IPS-11a (cell line): ENCODE data around the gene HSP90AA1.
A peak's percentile ranks its signal among the peaks of the same experiment; 100 is the strongest.
"Not testable (repeated sequence)": the region's sequence is repeated elsewhere in the genome, so short reads cannot be mapped to it uniquely, and the experiment has no call there.

Experiments used
- H3K4me3 ChIP-seq: one replicate; pipeline ENCODE4 v1.5.1; 2013; ENCODE audit warnings: low read depth, low read length, control low read depth

HSP90AA1 gene

DNA sequence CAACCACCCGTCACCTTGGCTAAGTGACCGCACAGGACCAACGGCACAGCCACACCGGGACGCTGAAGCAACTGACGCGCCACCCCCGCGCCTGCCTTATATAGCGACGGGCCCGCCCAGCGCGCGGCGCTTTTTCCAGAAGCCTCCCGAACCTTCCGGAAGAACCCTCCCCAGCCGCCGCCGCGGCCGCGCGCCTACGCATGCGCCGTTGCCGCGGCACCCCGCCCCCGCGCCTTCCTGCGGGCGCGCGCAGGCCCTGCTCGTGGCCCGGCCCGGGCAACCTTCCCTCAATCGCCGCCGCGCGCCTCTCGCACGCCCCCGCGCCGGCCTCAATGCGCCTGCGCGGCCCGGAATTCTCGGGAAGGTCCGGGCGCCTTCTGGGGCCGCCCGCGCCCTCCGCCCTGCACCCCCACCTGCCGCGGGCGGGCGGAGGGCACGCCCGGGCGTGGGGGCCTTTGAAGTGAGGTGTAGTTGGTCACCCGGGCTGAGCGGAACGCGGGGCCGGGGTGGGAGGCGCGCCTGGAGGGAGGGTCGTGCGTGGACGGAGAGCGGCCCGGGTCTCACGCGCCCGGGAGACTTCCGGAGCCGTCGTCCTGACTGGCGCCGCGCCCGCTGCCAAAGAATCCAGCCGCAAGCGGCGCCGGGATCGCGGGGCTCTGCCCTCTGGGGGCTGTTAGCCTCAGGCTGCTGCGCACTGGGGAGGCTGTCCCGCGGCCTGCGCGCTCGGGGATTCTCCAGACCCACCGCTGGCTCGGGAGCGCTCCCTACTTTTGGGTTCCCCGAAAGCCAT is at the start of gene HSP90AA1:
HSP90AA1 (minus strand) TSS at position 73 of the 790 bp plus-strand sequence. CDS start 666 bp downstream, outside the sequence.
- H3K4me3 ChIP-seq: peak within 1 kb of the TSS; percentile 79

DNA sequence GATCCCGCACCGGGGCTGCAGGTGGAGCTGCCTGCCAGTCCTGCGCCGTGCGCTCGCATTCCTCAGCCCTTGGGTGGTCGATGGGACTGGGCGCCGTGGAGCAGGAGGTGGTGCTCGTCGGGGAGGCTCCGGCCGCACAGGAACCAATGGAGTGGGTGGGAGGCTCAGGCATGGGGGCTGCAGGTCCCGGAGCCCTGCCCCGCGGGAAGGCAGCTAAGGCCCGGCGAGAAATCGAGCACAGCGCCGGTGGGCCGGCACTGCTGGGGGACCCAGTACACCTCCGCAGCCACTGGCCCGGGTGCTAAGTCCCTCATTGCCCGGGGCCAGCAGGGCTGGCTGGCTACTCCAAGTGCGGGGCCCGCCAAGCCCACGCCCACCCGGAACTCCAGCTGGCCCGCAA is 48.6 kb upstream of the HSP90AA1 start:
- H3K4me3 ChIP-seq: not testable (repeated sequence)

DNA sequence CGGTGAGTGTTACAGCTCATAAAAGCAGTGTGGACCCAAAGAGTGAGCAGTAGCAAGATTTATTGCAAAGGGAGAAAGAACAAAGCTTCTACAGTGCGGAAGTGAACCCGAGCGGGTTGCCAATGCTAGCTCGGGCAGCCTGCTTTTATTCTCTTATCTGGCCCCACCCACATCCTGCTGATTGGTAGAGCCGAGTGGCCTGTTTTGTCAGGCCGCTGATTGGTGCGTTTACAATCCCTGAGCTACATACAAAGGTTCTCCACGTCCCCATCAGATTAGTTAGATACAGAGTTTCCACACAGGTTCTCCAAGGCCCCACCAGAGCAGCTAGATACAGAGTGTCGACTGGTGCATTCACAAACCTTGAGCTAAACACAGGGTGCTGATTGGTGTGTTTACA is 47.9 kb upstream of the HSP90AA1 start:
- H3K4me3 ChIP-seq: not testable (repeated sequence)

DNA sequence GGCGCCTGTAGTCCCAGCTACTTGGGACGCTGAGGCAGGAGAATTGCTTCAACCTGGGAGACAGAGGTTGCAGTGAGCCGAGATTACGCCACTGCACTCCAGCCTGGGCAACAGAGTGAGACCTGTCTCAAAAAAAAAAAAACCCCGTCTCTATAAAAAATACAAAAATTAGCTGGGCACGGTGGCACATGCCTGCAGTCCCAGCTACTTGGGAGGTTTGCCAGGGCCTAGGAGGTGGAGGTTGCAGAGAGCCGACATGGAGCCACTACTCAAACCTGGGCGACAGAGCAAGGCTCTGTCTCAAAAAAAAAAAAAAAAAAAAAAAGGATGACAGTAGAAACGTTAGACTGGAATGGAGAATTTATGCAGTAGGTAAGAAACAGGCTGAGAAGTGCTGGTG is 47.2 kb upstream of the HSP90AA1 start:
- not testable (repeated sequence) for H3K4me3 ChIP-seq

DNA sequence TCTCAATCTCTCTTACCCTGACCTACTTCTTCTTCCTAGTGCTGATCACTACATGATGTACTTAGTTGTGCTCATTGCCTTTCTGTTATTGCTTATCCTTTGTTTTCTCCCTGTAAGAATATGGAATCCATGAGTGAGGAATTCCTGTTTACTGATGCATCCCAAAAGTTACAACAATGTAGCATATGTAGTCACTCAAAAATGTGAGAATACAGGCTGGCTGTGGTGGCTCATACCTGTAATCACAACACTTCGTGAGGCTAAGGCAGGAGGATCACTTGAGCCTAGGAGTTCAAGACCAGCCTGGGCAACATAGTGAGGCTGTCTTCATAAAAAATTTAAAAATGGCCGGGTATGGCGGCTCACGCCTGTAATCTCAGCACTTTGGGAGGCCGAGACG is 44.9 kb upstream of the HSP90AA1 start:
- no peak overlapping the region for H3K4me3 ChIP-seq

DNA sequence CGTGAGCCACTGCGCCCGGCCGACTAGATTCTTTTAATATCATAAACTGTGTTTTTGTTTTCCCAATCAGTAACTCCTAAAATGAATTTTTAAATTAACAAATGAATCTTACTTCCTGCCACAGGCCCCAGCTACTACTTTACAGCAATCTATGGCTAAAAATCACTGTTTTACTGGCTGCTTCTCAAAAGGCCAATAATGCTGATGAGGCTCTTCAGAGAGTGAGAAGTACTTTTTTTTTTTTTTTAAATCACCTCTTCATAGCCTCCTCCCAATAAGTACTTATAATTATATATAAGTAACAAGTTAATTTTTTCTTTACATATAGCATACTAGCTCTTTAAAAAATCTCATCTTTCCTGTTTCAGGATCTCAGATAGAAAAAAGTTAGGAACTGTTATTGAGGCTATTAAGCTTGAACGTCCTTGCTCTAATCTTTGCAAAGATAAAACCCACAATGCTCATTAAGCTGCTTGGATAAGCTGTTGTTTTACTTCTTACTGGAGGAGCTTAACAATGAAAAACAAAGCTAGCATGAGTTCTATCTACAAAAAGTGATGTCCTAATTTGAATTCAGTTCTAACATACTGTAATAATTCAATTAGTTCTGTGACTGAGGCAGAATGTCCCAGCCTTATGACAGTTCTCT is 40.1 kb upstream of the HSP90AA1 start:
- H3K4me3 ChIP-seq: no peak overlapping the region

DNA sequence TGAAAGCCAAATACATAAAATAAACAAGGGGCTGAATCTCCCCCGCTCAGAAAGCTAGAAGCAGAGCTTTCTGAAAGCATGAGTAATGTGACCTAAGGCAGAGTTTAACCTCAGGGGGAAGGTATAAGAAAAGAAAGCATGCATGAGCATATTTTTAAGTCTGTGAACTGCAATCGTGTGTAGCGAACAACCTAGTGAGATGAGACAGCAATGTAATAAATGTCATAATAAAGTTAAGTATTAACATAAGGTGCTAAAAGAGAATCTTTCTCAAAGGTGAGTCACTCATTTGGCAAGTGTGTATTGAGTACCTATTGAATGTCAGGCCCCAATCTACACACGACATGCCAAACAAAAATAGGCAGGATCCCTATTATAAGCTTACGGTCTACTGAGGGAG is 38.7 kb upstream of the HSP90AA1 start:
- H3K4me3 ChIP-seq: no peak overlapping the region

DNA sequence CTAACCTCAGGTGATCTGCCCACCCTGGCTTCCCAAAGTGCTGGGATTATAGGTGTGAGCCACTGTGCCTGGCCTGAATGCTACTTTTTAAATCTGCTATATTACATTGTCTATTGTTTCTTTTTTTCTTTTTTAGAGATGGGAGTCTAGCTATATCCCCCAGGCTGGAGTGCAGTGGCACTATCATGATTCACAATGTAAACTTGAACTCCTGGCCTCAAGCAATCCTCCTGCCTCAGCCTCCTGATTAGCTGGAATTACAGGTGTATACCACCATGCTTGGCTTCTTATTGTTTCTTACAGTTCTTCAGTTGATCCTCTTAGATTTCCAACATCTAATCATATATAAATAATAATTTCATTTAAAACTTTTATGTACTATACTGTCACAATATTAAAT is 37.6 kb upstream of the HSP90AA1 start:
- no peak overlapping the region for H3K4me3 ChIP-seq

DNA sequence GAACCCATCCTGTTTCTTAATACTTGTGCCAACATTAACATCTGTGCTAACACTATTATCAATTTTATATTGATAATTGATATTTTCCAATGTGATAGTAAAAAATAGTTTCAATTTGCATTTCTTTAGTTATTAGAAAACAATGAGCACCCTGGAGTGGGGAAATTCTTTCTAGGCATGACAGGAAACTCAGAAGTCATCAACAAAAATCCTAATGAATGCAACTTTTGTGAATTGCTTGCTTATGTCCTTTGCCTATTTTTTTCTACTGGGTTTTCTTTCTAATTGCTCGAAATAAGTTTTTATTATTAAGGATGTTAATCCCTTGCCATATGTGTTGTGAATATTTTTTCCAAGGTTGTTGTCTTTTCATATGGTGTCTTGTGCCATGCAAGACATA is 34.7 kb upstream of the HSP90AA1 start:
- no peak overlapping the region for H3K4me3 ChIP-seq

DNA sequence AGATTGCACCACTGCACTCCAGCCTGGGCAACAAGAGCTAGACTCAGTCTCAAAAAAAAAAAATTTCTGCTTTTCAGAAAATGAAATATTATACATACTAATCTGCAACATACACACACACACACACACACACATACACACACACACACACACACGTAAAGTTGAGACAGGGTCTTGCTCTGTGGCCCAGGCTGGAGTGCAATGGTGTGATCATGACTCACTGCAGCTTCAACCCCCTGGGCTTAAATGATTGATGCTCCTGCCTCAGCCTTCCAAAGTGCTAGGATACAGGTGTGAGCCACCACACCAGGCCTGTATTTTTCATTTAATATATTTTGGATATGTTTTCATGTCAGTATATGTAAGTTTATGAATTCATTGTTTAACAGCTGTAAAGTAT is 34.0 kb upstream of the HSP90AA1 start:
- H3K4me3 ChIP-seq: no peak overlapping the region

DNA sequence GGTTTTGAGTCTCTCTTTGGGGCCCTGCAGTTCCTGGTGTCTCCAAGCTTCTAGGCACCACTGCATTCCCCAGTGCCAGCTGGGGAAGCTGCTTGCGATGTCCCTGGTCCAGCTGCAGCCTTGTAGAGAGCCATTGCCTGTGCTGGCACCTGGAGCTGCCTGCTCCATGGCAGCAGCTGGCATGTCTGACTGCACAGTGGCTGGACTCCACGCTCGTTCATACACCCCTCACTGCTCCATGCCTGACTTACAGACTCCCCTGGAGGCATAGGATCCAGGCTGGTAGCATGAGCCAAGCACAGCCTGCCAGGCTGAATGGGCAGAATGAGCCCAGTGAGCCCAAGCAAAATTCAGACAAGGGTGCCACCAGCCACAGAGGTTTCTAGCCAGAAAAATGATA is 31.0 kb upstream of the HSP90AA1 start:
- no peak overlapping the region for H3K4me3 ChIP-seq

DNA sequence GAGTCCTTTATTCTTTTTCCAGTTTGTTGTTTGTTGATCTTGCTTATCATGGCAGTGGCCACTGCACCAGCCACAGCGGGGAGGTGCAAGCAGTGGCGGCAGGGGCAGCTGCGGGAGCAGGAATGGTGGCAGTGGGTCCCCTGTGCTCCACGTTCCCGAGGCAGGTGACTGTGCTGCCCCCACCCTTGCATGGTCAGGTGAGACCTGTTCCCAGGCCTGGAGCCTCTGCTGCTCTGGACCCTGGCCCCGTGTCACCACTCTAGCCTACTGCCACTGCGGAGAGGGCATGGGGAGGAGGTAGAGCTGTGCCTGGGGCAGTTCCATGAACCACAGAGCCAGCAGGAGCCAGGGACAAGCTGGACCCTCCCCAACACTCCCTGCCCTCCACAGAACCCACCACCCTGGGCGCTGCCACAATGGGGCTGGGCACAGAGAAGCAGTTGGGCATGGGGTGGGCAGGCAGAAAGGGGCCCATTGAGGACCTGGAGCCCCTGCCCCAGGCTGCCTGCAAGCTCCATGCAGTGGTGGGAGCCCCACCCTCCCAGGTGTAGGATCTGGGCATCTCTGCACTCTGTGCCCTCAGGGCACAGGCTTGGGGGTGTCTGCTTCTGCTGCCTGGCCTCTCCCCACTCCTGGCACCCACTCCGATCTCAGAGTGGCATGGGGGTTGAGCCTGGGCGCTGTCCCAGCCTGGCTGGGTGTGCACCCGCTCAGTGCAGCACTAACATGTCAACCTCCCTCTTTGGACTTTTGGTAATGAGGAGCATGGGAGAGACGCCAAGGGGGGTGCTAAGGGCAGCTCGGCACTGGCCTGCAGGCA is 29.7 kb upstream of the HSP90AA1 start:
- no peak overlapping the region for H3K4me3 ChIP-seq

DNA sequence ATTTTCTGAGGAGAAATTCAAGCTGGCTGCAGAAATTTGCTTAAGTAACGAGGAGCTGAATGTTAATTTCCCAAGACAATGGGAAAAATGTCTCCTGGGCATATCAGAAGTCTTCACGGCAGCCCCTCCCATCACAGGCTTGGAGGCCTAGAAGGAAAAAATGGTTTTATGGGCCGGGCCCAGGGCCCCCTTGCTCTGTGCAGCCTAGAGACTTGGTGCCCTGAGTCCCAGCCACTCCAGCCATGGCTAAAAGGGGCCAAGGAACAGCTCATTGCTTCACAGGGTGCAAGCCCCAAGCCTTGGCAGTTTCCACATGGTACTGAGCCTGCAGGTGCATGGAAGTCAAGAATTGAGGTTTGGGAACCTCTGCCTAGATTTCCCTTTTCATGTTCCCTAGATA is 24.3 kb upstream of the HSP90AA1 start:
- H3K4me3 ChIP-seq: no peak overlapping the region

DNA sequence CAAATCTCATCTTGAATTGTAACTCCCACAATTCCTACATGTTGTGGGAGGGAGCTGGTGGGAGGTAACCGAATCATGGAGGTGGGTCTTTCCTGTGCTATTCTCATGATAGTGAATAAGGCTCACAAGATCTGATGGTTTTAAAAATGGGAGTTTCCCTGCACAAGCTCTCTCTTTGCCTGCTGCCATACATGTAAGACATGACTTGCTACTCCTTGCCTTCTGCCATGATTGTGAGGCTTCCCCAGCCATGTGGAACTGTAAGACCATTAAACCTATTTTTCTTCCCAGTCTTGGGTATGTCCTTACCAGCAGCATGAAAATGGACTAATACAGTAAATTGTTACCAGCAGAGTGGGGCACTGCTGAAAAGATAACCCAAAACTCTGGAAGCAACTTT is 22.5 kb upstream of the HSP90AA1 start:
- not testable (repeated sequence) for H3K4me3 ChIP-seq

DNA sequence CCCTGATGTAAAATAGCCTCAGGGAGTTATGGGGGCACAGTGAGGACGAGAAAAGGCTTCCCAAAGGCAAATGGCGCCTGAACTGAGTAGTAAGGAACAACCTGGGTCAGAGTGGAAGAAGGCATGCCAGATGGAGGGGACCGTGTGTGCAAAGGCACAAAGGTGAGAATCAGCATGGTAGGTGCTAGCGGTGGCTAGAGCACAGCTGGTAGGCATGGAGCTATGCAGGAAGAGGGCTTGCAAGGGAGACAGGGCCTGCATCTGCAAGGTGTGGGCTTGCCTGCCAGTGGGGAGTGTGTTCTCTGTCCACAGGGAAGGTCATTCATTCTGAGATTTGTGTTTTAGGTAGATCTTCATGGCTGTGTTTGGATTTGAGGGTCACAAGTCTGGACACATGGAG is 18.5 kb upstream of the HSP90AA1 start:
- H3K4me3 ChIP-seq: no peak overlapping the region

DNA sequence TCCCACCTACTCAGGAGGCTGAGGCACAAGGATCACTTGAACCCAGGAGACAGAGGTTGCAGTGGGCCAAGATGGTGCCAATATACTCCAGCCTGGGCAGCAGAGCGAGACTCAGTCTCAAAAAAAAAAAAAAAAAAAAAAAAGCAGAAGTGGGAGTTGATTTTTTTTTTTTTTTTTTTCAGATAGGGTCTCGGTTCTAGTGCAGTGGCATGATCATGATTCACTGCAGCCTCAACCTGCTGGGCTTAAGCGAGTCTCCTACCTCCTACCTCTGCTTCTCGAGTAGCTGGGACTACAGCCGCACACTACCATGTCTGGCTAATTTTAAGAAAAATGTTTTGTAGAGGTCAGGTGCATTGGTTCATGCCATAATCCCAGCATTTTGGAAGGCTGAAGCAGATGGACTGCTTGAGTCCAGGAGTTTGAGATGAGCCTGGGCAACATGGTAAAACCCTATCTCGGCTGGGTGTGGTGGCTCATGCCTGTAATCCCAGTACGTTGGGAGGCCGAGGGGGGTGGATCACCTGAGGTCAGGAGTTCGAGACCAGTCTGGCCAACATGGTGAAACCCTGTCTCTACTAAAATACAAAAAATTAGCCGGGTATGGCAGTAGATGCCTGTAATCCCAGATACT is 16.3 kb upstream of the HSP90AA1 start:
- H3K4me3 ChIP-seq: no peak overlapping the region

DNA sequence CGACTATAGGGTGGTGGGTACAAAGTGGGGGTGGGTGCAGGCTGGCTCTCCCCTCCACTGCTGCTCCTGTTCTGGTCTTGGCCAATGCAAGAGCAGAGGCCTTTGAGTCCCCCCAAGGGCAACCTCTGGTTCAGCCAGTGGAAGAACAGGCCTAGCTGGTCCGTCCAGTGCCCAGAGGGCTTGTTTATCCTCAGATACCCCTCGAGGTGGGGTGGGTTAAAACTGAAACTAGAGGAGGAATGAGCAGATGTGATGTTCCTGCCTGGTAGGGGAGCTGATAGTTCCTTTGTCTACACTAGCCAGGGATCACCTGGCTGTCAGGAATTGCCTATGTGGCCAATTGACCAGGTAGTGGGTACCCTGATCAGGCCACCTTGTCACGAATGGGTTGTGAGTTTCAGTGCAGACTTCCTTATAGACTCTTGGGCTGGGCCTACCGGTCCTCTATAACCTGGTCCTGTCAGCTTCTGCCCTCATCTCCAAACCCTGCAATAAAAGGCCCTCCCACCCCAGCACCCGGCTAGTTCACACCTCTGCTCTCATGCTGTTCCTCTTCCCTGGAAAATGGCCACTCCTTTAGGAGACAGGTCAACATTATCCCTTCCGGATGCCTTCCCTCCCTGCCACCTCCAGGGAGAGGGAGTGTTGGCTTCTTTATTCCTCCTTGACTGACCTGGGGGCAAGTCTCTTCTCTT is 10.7 kb upstream of the HSP90AA1 start:
- H3K4me3 ChIP-seq: no peak overlapping the region

DNA sequence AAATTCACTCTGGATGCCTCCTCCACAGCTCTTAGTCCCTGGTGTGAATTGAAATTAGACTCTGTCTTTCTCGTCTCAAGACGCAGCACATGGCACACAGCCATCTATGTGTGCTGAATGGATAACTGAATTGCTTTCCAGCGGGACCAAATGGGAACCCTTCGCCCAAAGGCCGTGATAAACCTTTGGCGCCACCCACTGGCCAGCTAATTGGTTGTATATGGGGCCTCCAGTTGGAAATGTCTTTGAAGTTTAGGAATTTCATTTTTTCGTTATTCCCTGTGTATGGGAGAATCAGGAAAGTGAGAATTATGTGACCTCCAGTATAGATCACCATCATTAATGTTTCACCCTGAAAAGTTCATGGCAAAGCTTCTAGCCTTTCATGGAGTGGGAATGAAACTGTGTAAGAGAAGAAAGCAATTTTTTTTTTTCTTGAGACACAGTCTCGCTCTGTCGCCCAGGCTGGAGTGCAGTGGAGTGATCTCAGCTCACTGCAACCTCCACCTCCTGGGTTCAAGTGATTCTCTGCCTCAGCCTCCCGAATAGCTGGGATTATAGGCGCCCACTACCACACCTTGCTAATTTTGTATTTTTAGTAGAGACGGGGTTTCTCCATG is 9.8 kb upstream of the HSP90AA1 start:
- H3K4me3 ChIP-seq: no peak overlapping the region

DNA sequence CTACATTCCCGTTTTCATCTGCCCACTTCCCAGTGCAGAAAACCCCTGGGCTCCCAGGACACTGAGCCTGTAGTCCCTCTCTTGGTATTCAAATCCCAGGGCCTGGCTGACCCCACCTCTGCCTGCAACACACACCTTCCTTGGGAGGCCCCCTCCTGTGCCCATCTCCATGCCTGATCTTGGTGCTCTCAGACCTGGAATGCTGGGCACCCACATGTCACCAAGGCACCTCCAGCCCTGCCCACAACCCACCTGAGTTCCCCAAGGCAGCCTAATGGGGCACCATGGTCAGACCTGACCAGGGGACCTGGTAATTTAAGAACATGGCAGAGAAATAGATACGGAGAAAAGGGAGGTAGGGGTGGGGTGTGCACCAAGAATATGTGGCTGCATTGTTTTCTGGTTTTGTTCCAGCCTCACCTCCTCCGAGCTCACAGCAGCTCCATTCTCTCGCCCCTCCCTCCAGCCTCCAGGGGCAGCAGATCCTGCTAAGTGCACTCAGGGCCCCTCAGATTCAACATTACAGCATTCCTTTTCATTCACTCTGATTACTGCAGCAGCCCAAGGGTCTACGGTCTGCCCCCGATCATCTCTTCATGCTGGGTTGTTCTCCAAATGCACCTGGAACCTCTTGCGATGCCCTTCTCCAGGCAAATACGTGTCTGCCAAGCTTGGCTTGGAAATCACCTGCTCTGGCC is 9.2 kb upstream of the HSP90AA1 start:
- H3K4me3 ChIP-seq: no peak overlapping the region
